Stomach (tissue), 9 donors: ENCODE results near the gene NPS. TPM values are rescaled to one million over a fixed set of nuclear protein-coding genes. Genes with fewer than 3 reads are reported as not detected.

Source experiments
- DNase-seq, 2 donors: peaks; one replicate each; pipeline versions ENCODE4 v3.0.0 to v3.0.0-alpha.2; 2013 to 2019
- H3K27ac ChIP-seq, 5 donors: fragments of 200-600 bp in 4 of 5; sonication (generic) in 4 of 5; one replicate each; pipeline ENCODE4 v1.5.1; 2013 to 2019; ENCODE audit warnings: mild to moderate bottlenecking in 1 of 5, moderate library complexity in 1 of 5
- H3K27me3 ChIP-seq, 3 donors: fragments of 200-600 bp; sonication (generic); one replicate each; pipeline ENCODE4 v1.5.1; 2017 to 2019; ENCODE audit warnings: mixed run types in 1 of 3
- H3K36me3 ChIP-seq, 4 donors: fragments of 200-600 bp; sonication (generic); 1 replicate in 3 of 4; 2 replicates in 1 of 4; pipeline ENCODE4 v1.5.1; 2016 to 2019
- H3K4me1 ChIP-seq, 4 donors: fragments of 200-600 bp; sonication (generic); one replicate each; pipeline ENCODE4 v1.5.1; 2016 to 2019
- H3K4me3 ChIP-seq, 4 donors: fragments of 200-600 bp; sonication (generic) in 3 of 4; one replicate each; pipeline ENCODE4 v1.5.1; 2016 to 2019; ENCODE audit warnings: mild to moderate bottlenecking in 1 of 4
- H3K9me3 ChIP-seq, 4 donors: fragments of 200-600 bp; sonication (generic); one replicate each; pipeline ENCODE4 v1.5.1; 2016 to 2019
- EP300 ChIP-seq: sonication (generic); formaldehyde crosslinking; IDR thresholded peaks from one replicate; pipeline ENCODE4 v1.6.1; 2017; ENCODE audit warnings: antibody characterized with exemption
- WGBS, 5 donors: extraction: QIAGEN DNeasy Blood & Tissue Kit in 3 of 5; methylation state at CpG; one replicate each; pipeline versions ENCODE4 v1.1.5 to v1.1.7; 2013 to 2018; 5-methylcytosine and 5-hydroxymethylcytosine counted together
- intact Hi-C: fragments of 100-400 bp; cut with DNase I; formaldehyde crosslinking; loops from one replicate; pipeline ENCODE4 v1.15.1; 2023; ENCODE audit warnings: low total_unique reads
- polyA plus RNA-seq, 3 donors: library from polyadenylated mRNA; stranded (reverse); fragments of 200-250 nt; gene quantifications; one replicate each; pipeline ENCODE4 v1.2.3, GENCODE V29; 2013
- total RNA-seq, 5 donors: library from RNA; depleted of rRNA; stranded (reverse); fragments of >200 nt; gene quantifications; one replicate each; pipeline versions ENCODE4 v1.1.0 to v1.2.3, GENCODE V29; 2014 to 2016
- donor health status: healthy with polysubstance abuse.
- donor health status: Bipolar disorder and iron deficiency.
- donor health status: healthy.

The NPS gene
- total and polyA plus RNA-seq, 8 donors = not detected

- no peak for TF ChIP-seq EP300
- no peaks in the 10 kb centered on the region for H3K36me3 ChIP-seq
- intact Hi-C loops = no loop called here
- DNase-seq = peak in 1 of 2 donors; percentile 11
- no peaks in the 10 kb centered on the region for H3K4me1 ChIP-seq
- H3K9me3 ChIP-seq = peaks cover 0 to 2% (median 0%) of the 10 kb centered on the region in 4 donors
- WGBS, 5 donors = 36 to 50% (median 39%) methylated on average over 11 of the region's 11 CpGs
- peaks cover 0 to 4% (median 0%) of the 10 kb centered on the region in 3 donors for H3K27me3 ChIP-seq
- H3K27ac ChIP-seq = no peak overlapping the region
- no peak overlapping the region for H3K4me3 ChIP-seq
Observed at GRCh38 chr10:127600479-127600878, 51.4 kb downstream of the NPS start.

Other genes with a start within 250 kb of the NPS start
- gene FOXI2, start 187.9 kb downstream of the NPS start, total RNA-seq = under 1 TPM in 2 of 5 donors, not detected in 3; 0.18 to 0.43 TPM
- under 1 TPM; 0.06 to 0.15 (median 0.13) TPM for gene FOXI2, start 187.9 kb downstream of the NPS start, polyA plus RNA-seq